Measurements from ENCODE around the gene ZIC5.

DNA sequence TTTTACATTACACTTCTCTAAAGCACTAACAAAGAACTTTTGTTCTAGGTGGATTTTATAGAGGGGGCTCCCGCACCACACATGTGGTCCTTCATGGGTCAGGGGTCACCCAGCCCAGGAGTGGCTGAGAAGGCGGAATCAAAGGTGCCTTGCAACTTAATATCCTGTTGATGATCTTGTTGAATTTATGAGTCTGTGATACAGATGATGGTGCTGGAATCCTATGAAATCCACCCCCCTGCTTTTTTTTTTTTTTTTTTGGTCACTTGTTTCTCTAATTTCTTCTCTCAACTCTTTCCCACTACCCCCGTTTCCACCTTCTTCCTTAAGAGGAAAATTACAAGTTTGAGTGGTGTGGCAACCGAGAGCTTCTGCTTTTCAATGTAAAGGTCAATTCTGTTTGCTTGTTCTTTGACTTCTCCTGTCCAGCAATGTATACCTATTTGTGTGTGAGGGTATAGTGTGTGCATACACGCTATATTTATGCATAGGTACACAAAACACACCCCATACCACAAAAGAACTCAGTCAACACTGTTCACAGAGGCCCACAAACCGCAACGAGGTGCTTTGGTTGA, 5.9 kb upstream of the ZIC5 start:
- no peak for TF ChIP-seq MYC (IDR thresholded peaks at IDR 0.05; ENCODE audit: borderline replicate concordance, low read length)
- TF ChIP-seq, protein P1, sequence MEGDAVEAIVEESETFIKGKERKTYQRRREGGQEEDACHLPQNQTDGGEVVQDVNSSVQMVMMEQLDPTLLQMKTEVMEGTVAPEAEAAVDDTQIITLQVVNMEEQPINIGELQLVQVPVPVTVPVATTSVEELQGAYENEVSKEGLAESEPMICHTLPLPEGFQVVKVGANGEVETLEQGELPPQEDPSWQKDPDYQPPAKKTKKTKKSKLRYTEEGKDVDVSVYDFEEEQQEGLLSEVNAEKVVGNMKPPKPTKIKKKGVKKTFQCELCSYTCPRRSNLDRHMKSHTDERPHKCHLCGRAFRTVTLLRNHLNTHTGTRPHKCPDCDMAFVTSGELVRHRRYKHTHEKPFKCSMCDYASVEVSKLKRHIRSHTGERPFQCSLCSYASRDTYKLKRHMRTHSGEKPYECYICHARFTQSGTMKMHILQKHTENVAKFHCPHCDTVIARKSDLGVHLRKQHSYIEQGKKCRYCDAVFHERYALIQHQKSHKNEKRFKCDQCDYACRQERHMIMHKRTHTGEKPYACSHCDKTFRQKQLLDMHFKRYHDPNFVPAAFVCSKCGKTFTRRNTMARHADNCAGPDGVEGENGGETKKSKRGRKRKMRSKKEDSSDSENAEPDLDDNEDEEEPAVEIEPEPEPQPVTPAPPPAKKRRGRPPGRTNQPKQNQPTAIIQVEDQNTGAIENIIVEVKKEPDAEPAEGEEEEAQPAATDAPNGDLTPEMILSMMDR (IDR thresholded peaks at IDR 0.05) = no peak
- TF ChIP-seq EP300 (IDR thresholded peaks at IDR 0.05) = no peak
- TF ChIP-seq TP53 (CRISPR knock-in tag; IDR thresholded peaks at IDR 0.05) = no peak
- no peak for TF ChIP-seq CHD2 (IDR thresholded peaks at IDR 0.05; ENCODE audit: low read length, partially characterized antibody)
- TF ChIP-seq RCOR1 (IDR thresholded peaks at IDR 0.05; ENCODE audit: low read depth, low read length) = no peak
- TF ChIP-seq RNF2 (IDR thresholded peaks at IDR 0.05; ENCODE audit: borderline replicate concordance, low read depth) = no peak
- no peak for TF ChIP-seq CHD4 (IDR thresholded peaks at IDR 0.05; ENCODE audit: borderline replicate concordance)
- no peak for TF ChIP-seq JUN (IDR thresholded peaks at IDR 0.05)
- TF ChIP-seq SMC3 (IDR thresholded peaks at IDR 0.05) = no peak
- TF ChIP-seq CEBPB (IDR thresholded peaks at IDR 0.05) = no peak
